Measurements from ENCODE around the gene SUMF2. TPM values are rescaled to one million over a fixed set of nuclear protein-coding genes. Genes with fewer than 3 reads are reported as not detected.
"Not testable (repeated sequence)": the region's sequence is repeated elsewhere in the genome, so short reads cannot be mapped to it uniquely, and the experiment has no call there.

Gene SUMF2
- total RNA-seq, 4 donors from 2014 or later: 50.3 to 88.1 (median 69.9) TPM

DNA sequence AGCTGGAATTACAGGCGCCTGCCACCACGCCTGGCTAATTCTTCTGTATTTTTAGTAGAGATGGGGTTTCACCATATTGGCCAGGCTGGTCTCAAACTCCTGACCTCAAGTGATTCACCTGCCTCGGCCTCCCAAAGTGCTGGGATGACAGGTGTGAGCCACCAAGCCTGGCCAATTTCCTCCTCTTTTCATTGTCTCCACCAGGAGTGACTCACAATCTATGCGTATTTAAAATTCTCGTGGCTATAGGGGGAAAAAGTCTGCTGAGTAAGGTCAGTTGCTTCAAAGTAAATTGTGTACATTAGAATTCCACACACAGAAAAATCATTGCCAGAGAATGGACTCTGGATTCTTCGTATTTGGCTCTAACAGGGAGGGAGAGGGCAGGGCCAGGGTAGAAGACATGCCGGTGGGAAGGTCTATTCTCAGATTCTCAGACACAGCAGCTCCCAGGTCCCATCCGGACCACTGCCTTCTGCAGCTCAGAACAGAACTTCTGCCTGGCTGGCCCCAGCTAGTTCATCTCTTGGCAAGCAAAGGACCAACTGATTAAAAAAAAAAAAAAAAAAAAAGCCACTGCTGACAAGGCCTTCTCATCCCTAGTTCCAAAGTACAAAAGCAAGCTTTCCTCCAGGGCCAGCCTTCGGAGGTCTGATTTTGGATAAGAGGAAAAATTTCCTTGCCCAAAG, 35.0 kb upstream of the SUMF2 start:
- peaks cover 0 to 23% (median 3%) of the 10 kb centered on the region in 3 donors for H3K4me1 ChIP-seq
- no peak for TF ChIP-seq POLR2A (IDR thresholded peaks at IDR 0.05)
- TF ChIP-seq, protein P1, sequence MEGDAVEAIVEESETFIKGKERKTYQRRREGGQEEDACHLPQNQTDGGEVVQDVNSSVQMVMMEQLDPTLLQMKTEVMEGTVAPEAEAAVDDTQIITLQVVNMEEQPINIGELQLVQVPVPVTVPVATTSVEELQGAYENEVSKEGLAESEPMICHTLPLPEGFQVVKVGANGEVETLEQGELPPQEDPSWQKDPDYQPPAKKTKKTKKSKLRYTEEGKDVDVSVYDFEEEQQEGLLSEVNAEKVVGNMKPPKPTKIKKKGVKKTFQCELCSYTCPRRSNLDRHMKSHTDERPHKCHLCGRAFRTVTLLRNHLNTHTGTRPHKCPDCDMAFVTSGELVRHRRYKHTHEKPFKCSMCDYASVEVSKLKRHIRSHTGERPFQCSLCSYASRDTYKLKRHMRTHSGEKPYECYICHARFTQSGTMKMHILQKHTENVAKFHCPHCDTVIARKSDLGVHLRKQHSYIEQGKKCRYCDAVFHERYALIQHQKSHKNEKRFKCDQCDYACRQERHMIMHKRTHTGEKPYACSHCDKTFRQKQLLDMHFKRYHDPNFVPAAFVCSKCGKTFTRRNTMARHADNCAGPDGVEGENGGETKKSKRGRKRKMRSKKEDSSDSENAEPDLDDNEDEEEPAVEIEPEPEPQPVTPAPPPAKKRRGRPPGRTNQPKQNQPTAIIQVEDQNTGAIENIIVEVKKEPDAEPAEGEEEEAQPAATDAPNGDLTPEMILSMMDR (IDR thresholded peaks at IDR 0.05): no peak
- DNase-seq: no peak
- peaks cover 0 to 33% (median 0%) of the 10 kb centered on the region in 3 donors for H3K36me3 ChIP-seq
- no peak overlapping the region for H3K4me3 ChIP-seq
- no peak overlapping the region for H3K27ac ChIP-seq
- no peaks in the 10 kb centered on the region for H3K27me3 ChIP-seq
- no peaks in the 10 kb centered on the region for H3K9me3 ChIP-seq
- whole genome bisulfite sequencing, 2 donors: 68 to 73% methylated on average over 7 to 9 of the region's 9 CpGs
- intact Hi-C loops (cut with DNase I): no loop called here

DNA sequence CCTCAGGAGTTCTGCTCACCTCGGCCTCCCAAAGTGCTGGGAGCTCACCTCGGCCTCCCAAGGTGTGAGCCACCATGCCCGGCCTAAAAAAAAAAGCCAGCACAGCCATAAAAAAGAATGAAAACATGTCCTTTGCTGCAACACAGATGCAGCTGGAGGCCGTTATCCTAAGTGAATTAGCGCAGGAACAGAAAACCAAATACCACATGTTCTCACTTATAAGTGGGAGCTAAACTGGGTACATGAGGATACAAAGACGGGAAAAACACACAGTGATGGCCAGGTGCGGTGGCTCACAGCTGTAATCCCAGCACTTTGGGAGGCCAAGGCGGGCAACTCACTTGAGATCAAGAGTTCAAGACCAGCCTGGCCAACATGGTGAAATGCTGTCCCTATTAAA, 33.7 kb upstream of the SUMF2 start:
- Histone ChIP-seq H3K4me3 (no peak overlapping the region), H3K36me3 (peaks cover 0 to 33% (median 0%) of the 10 kb centered on the region in 3 donors), H3K9me3 (no peaks in the 10 kb centered on the region), H3K27me3 (no peaks in the 10 kb centered on the region), H3K27ac (no peak overlapping the region), H3K4me1 (peaks cover 0 to 27% (median 3%) of the 10 kb centered on the region in 3 donors)
- WGBS, 2 donors: 93 to 96% methylated on average over 4 to 8 of the region's 8 CpGs
- intact Hi-C loops (cut with DNase I): no loop called here
- no peak for DNase-seq
- no peak for TF ChIP-seq POLR2A (IDR thresholded peaks at IDR 0.05)
- TF ChIP-seq, protein P1 (IDR thresholded peaks at IDR 0.05): no peak

DNA sequence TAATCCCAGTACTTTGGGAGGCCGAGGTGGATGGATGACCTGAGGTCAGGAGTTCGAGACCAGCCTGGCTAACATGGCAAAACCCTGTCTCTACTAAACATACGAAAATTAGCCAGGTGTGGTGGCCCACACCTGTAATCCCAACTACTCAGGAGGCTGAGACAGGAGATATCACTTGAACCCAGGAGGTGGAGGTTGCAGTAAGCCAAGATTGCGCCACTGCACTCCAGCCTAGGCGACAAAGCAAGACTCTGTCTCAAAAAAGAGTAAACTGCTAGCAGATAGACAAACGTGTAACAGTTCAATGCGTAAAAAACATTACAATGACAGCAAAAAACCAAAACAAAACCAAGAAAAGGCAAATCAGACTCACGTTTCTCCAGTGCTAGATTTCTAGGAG, 32.5 kb upstream of the SUMF2 start:
- H3K27me3 ChIP-seq; H3K27ac ChIP-seq; H3K4me3 ChIP-seq; H3K9me3 ChIP-seq; DNase-seq; intact Hi-C loops (cut with DNase I): not testable (repeated sequence)
- Histone ChIP-seq H3K36me3 (peaks cover 0 to 33% (median 0%) of the 10 kb centered on the region in 3 donors), H3K4me1 (peaks cover 0 to 25% (median 3%) of the 10 kb centered on the region in 3 donors)
- WGBS, 2 donors: 76 to 79% methylated on average over 6 to 8 of the region's 8 CpGs

DNA sequence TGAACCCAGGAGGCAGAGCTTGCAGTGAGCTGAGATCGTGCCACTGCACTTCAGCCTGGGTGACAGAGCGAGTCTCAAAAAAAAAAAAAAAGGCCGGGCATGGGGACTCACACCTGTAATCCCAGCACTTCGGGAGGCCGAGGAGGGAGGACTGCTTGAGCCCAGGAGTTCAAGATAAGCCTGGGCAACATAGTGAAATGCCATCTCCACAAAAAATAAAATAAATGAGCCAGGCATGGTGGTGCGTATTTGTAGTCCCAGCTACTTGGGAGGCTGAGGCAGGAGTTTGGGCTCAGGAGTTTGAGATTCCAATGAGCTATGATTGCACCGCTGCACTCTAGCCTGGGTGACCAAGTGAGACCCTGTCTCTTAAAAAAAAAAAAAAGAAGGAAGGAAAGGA, 31.5 kb upstream of the SUMF2 start:
- 93 to 95% methylated on average over 7 of the region's 7 CpGs for WGBS, 2 donors
- intact Hi-C loops (cut with DNase I); H3K4me3 ChIP-seq; H3K9me3 ChIP-seq; H3K27me3 ChIP-seq; H3K27ac ChIP-seq; DNase-seq: not testable (repeated sequence)
- Histone ChIP-seq H3K36me3 (peaks cover 0 to 33% (median 0%) of the 10 kb centered on the region in 3 donors), H3K4me1 (peaks cover 0 to 17% (median 3%) of the 10 kb centered on the region in 3 donors)

DNA sequence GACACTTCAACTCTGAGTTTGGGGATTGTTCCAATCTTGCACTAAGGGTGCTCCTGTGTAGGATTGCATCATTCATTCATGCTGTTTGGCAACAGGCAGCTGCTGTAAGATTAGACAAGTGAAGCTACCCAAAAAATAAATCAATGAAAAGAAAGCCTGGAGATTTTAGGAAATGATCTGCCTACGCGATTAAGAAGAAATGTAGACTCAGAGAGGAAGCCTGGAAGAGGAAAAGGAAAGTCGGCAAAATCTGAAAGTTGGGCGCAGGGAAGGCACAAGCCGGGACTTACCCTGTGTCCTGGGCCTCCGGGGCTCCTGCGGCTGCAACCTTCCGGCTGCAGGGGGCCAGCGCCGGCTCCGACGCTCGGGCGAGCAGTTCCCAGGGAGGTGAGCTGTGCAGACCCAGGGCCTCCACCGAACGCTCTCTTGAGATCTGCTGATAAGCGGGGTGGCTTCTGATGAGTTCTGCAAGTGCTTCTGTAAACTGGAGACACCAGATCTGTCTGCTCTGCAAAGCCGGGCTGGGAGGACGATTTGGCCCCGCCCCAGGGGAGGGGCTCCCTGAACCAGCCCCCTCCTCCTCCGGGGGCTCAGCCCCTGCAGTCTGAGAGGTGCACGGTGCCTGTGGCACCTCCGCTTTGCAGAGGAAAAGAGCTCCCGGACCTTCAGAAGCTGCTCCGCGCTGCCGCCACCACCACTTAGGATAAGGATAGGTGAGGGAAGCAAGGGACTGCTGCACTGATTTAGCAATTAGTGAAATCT, 30.2 kb upstream of the SUMF2 start:
- peak overlapping the region in 3 of 4 donors; percentile 49 to 63 (median 52) for H3K27ac ChIP-seq
- no peak for DNase-seq
- H3K27me3 ChIP-seq: no peaks in the 10 kb centered on the region
- WGBS, 2 donors: 0 to 1% methylated on average over 13 to 21 of the region's 27 CpGs
- H3K4me1 ChIP-seq: peaks cover 0 to 17% (median 3%) of the 10 kb centered on the region in 3 donors
- no peak for TF ChIP-seq POLR2A (IDR thresholded peaks at IDR 0.05)
- TF ChIP-seq, protein P1 (IDR thresholded peaks at IDR 0.05): peak in 4 of 6 experiments; percentile 8 to 25 (median 13)
- no peaks in the 10 kb centered on the region for H3K9me3 ChIP-seq
- peak overlapping the region; percentile 53 to 71 (median 60) for H3K4me3 ChIP-seq
- peaks cover 0 to 27% (median 0%) of the 10 kb centered on the region in 3 donors for H3K36me3 ChIP-seq
- intact Hi-C loops (cut with DNase I): no loop called here

DNA sequence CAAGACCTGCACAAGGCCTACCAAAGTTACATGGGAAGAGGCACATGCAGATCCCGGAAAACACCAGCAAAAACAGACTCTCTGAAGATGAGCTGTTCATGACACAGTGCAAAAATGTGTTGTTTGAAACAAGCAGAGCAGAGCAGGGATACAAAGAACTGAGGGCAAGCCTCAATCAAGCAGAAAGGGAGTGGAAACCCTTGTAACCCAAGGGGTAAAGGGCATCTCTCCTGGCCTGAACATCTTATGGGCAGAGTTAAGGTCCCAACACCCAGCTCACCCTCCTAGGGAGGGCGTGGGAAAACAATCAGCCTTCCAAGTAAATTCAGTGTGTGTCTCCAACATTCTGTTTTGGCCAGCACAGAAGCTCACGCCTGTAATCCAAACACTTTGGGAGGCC, 23.4 kb upstream of the SUMF2 start:
- H3K27ac ChIP-seq: no peak overlapping the region
- intact Hi-C loops (cut with DNase I): no loop called here
- WGBS, 2 donors: 79 to 83% methylated on average over 2 to 3 of the region's 3 CpGs

DNA sequence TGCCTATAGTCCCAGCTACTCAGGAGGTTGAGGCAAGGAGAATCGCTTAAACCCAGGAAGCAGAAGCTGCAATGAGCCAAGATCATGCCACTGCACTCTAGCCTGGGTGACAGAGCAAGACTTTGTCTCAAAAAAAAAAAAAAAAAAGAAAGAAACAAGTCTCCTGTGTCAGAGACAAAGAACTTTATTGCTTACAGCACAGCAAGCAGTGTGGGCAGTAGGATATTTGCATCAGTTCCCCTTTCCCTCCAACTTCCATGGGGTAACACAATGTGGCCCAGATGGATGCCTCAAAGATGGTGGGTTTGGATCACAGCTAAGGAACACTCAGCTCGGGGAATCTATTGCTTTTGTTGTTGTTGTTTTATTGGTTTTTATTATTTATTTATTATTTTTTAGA, 18.3 kb upstream of the SUMF2 start:
- 87 to 93% methylated on average over 1 to 2 of the region's 2 CpGs for WGBS, 2 donors
- H3K4me3 ChIP-seq; H3K9me3 ChIP-seq; H3K27me3 ChIP-seq; intact Hi-C loops (cut with DNase I); H3K36me3 ChIP-seq; DNase-seq: not testable (repeated sequence)
- peaks cover 3 to 48% (median 21%) of the 10 kb centered on the region in 3 donors for H3K4me1 ChIP-seq
- H3K27ac ChIP-seq: peak overlapping the region in 1 of 4 donors; percentile 66

More for the DNA sequence above, 23.4 kb upstream of the SUMF2 start:
- DNase-seq: no peak
- Histone ChIP-seq H3K4me1 (no peaks in the 10 kb centered on the region), H3K27me3 (no peaks in the 10 kb centered on the region), H3K36me3 (peaks cover 0 to 7% (median 0%) of the 10 kb centered on the region in 3 donors), H3K9me3 (no peaks in the 10 kb centered on the region), H3K4me3 (no peak overlapping the region)
- TF ChIP-seq POLR2A (IDR thresholded peaks at IDR 0.05): no peak
- TF ChIP-seq, protein P1 (IDR thresholded peaks at IDR 0.05): no peak
